Measurements from ENCODE around the gene GTPBP10.
"Not testable (repeated sequence)": the region's sequence is repeated elsewhere in the genome, so short reads cannot be mapped to it uniquely, and the experiment has no call there.

The GTPBP10 gene

GRCh38 chr7:90346336-90347125 is at the start of gene GTPBP10:
GTPBP10 (plus strand) TSS chr7:90346716; CDS start chr7:90346742, 26 bp downstream.
- DNase-seq: peak; percentile 28 to 76

- DNase-seq: no peak
Measured at GRCh38 chr7:90298145-90299038, 48.1 kb upstream of the GTPBP10 start.

GRCh38 chr7:90303241-90303640 is 43.3 kb upstream of the GTPBP10 start:
- DNase-seq: no peak

GRCh38 chr7:90309872-90310271 is 36.6 kb upstream of the GTPBP10 start:
- no peak for DNase-seq

- no peak for DNase-seq
Measured at GRCh38 chr7:90311175-90311574, 35.3 kb upstream of the GTPBP10 start.

- no peak for DNase-seq
Measured at GRCh38 chr7:90312745-90313144, 33.8 kb upstream of the GTPBP10 start.

GRCh38 chr7:90313907-90314306 is 32.6 kb upstream of the GTPBP10 start:
- no peak for DNase-seq

GRCh38 chr7:90320014-90320413 is 26.5 kb upstream of the GTPBP10 start:
- DNase-seq: no peak

- DNase-seq: no peak
Measured at GRCh38 chr7:90320418-90320800, 26.1 kb upstream of the GTPBP10 start.

GRCh38 chr7:90320801-90321494 is 25.6 kb upstream of the GTPBP10 start, which contains the start of gene FAM237B:
FAM237B (minus strand) TSS chr7:90321304; CDS start chr7:90319748, 1,556 bp downstream.
- no peak for DNase-seq

- no peak for DNase-seq
Measured at GRCh38 chr7:90322837-90323236, 23.7 kb upstream of the GTPBP10 start.

GRCh38 chr7:90326500-90326899 is 20.0 kb upstream of the GTPBP10 start:
- DNase-seq: no peak

GRCh38 chr7:90334193-90334843 is 12.2 kb upstream of the GTPBP10 start:
- DNase-seq: no peak

GRCh38 chr7:90334926-90335325 is 11.6 kb upstream of the GTPBP10 start:
- not testable (repeated sequence) for DNase-seq

GRCh38 chr7:90337106-90337505 is 9.4 kb upstream of the GTPBP10 start:
- DNase-seq: no peak

- no peak for DNase-seq
Measured at GRCh38 chr7:90345016-90345415, 1.5 kb upstream of the GTPBP10 start.

GRCh38 chr7:90345595-90346335 is 751 bp upstream of the GTPBP10 start:
- no peak for DNase-seq

- no peak for DNase-seq
Measured at GRCh38 chr7:90347759-90348158, 1.2 kb downstream of the GTPBP10 start.

- DNase-seq: no peak
Measured at GRCh38 chr7:90349305-90349704, 2.8 kb downstream of the GTPBP10 start.

GRCh38 chr7:90350032-90350431 is 3.5 kb downstream of the GTPBP10 start:
- DNase-seq: not testable (repeated sequence)

GRCh38 chr7:90351987-90352386 is 5.5 kb downstream of the GTPBP10 start:
- DNase-seq: no peak

- DNase-seq: no peak
Measured at GRCh38 chr7:90383422-90383821, 36.9 kb downstream of the GTPBP10 start.
